ENCODE data around the gene RHEX.
A peak's percentile ranks its signal among the peaks of the same experiment; 100 is the strongest.

Gene RHEX

GRCh38 chr1:206116191-206116872 lies 63.4 kb downstream of the RHEX start:
- H3K4me3 ChIP-seq (ENCODE audit: control insufficient read depth, low read depth, low read length) = no peak overlapping the region
- no peak for TF ChIP-seq CTCF (conservative IDR thresholded peaks at IDR 0.05; ENCODE audit: control insufficient read depth, insufficient read depth, low read depth, low read length)
- no peak for DNase-seq (ENCODE audit: low read depth)

GRCh38 chr1:206116873-206117150 lies 63.8 kb downstream of the RHEX start:
- TF ChIP-seq CTCF (conservative IDR thresholded peaks at IDR 0.05; ENCODE audit: control insufficient read depth, insufficient read depth, low read depth, low read length) = no peak
- DNase-seq (ENCODE audit: low read depth) = no peak
- H3K4me3 ChIP-seq (ENCODE audit: control insufficient read depth, low read depth, low read length) = no peak overlapping the region

GRCh38 chr1:206117151-206117948 lies 64.4 kb downstream of the RHEX start, which contains the start of gene AVPR1B:
TSS of gene AVPR1B (minus strand) at chr1:206117388. CDS start at chr1:206116890, 498 bp downstream.
- peak; percentile 16 for DNase-seq (ENCODE audit: low read depth)
- TF ChIP-seq CTCF (conservative IDR thresholded peaks at IDR 0.05; ENCODE audit: control insufficient read depth, insufficient read depth, low read depth, low read length) = no peak
- H3K4me3 ChIP-seq (ENCODE audit: control insufficient read depth, low read depth, low read length) = no peak within 1 kb of the TSS

GRCh38 chr1:206120406-206120805 lies 67.4 kb downstream of the RHEX start:
- no peak for TF ChIP-seq CTCF (conservative IDR thresholded peaks at IDR 0.05; ENCODE audit: control insufficient read depth, insufficient read depth, low read depth, low read length)
- DNase-seq (ENCODE audit: low read depth) = no peak
- H3K4me3 ChIP-seq (ENCODE audit: control insufficient read depth, low read depth, low read length) = no peak overlapping the region

GRCh38 chr1:206121269-206121668 lies 68.3 kb downstream of the RHEX start:
- no peak for DNase-seq (ENCODE audit: low read depth)
- TF ChIP-seq CTCF (conservative IDR thresholded peaks at IDR 0.05; ENCODE audit: control insufficient read depth, insufficient read depth, low read depth, low read length) = no peak
- H3K4me3 ChIP-seq (ENCODE audit: control insufficient read depth, low read depth, low read length) = no peak overlapping the region

- DNase-seq (ENCODE audit: low read depth) = no peak
- TF ChIP-seq CTCF (conservative IDR thresholded peaks at IDR 0.05; ENCODE audit: control insufficient read depth, insufficient read depth, low read depth, low read length) = no peak
- no peak overlapping the region for H3K4me3 ChIP-seq (ENCODE audit: control insufficient read depth, low read depth, low read length)
Observed at GRCh38 chr1:206122686-206123085, 69.7 kb downstream of the RHEX start.

Data from fibroblast of mammary gland (primary cell).